Activated CD4-positive, alpha-beta T cell treated with anti-CD3 and anti-CD28 coated beads for 48 hours (primary cell): ENCODE data around the gene CCDC200.
A peak's percentile ranks its signal among the peaks of the same experiment; 100 is the strongest.
"Not testable (repeated sequence)": the region's sequence is repeated elsewhere in the genome, so short reads cannot be mapped to it uniquely, and the experiment has no call there.

ENCODE experiments used
- DNase-seq: peaks from one replicate; pipeline ENCODE4 v3.0.0-alpha.2; 2020

The CCDC200 gene

DNA sequence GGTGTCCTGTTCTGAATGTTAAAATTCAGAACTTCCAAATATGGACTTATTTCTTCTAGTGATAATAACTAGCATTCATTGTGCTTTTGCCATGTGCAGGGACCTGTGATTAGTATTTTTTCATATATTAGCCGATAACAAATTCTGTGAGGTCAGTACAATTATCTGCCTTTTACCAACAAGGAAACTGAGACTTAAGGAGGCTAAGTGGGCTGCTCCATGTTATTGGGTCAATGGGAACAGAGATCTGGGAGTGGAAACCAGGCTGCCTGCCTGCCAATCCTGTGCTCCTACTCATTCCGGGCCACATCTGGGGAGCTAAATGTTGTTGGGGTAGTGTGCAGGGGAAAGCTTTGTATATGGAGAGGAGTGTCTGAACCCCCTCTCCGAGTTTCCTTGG lies 13.1 kb downstream of the CCDC200 start:
- DNase-seq, result no peak

DNA sequence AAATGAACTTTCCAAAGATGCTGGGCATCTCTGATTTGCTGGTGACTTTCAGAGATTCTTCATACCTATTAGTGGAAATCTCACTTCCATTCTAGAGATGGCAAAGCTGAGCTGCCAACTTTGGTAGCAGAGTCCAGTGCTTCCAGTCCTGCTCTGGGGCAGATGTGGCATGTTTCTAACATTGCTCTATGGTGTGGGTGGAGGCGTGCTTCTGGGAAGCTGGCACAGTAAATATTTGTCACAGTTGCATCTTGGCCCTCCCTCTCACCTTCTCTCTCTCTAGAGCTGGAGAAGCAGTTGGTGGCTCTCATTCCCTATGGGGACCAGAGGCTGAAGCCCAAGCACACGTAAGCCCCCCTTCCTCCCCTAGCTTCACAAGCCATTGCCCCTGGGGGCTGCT lies 14.9 kb downstream of the CCDC200 start:
- DNase-seq, result no peak

DNA sequence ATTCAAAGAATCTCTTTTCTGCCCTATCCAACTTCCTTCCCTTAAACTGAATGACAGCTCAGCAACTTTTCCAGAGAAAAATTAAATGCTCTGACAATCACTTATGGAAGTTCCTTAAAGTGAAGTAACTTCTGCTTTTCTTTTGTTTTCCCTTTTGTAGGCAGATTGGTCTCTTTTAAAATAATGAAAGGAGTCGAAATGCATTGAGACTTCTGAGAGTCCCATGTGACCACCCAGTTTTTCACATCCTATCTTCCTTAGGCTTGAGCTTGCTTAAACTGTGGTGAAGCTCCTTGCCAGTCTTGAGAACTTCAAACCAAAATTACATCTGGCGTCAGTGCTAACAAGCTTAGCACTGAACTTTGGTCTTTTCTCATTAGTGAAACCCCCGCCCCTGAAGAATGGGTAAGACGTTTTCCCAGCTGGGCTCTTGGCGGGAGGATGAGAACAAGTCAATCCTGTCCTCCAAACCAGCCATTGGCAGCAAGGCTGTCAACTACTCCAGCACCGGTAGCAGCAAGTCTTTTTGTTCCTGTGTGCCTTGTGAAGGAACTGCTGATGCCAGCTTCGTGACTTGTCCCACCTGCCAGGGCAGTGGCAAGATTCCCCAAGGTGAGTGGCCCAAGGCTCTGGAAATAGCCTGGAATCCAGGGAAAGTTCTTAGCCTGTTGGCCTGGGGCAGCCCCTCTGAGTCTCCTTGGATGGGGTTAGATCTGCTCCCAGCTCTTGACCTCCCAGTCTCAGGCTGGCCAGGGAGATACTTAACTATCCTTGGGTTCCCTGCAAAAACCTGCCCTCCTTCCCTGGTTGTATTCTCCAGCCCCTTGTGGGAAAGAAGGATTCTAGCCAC lies 15.6 kb downstream of the CCDC200 start:
- DNase-seq, result peak; percentile 6

DNA sequence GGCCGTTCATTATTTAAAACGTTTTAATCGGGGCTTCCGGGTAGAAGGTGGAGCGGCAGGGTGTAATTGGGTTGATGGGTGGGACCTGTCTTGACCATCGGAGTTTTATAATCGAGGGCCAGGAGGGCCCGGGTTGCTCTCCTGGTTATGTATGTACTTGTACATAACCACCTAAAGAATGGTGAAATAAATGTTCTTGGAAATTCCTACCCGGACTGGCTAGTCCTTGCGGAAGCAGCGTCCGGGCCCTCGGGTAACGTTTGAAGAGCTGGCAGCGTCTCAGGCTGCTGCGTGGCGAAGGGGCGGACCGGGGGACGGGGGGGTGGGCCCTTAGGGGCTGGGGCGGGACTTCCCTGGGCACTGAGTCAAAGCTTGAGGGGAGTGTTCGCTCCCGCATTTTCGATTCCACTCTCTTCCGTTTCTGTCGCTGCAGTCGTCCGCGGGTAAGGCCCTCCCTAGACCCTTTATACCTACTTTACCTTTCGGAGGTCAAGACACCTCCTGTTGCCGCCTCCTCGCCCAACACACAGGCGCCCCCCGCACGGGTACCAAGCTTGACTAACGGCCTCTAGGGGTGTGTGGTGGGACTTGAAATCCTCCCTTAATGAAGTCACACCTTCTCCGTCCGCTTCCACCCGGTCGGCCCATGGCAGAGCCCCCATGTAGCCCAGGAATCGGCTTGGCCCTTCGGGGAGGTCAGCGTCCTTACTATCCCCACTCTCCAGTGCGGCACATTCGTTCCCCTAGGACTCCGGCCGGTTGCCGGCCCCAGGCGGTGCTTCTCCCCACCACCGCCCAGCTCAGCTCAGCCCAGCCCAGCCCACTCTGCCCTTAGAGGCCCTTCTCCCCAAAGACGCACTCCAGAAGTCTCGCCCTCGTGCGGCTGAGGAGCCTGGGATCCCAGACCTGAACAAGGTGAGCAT lies 16.7 kb downstream of the CCDC200 start, which contains the start of gene TMEM106A:
TMEM106A (plus strand) TSS at position 396 of the 923 bp plus-strand sequence. CDS start 1,167 bp downstream, outside the sequence.
- peak; percentile 83 for DNase-seq

DNA sequence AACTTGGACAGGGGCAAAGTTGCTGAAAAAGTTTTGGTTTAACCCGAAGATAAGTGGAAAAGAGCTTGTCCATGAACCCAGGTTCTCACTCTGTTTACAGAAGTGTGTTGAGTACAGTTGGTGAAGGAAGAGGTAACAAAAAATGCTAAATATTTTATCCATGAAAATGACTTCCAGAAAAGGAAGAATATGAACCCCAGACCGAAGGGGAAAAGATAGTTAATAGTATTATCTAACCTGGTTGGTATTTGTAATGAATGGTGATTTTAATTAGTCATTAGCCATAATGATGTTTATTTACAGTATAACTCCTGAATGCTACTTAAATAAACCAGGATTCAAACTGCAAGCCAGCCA lies 17.3 kb downstream of the CCDC200 start:
- DNase-seq, result no peak

DNA sequence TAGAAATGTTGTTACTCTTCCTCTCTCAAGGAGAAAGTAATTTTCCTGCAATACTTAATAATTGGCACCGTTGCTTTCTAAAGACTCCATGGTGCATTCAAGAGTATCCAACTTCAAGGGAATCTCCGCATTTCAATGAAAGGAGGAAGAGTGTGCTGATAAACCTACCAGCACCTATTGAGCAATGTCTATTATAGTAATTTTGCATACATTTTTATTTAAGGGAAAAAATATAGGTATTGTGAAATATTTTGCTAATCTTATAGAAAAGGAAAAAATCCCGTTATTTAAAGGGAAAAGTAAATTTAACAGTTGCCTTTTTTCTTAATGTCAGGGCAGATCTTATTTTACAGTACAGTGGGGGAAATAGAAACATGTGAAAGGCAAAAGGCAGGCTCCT lies 17.8 kb downstream of the CCDC200 start:
- no peak for DNase-seq

DNA sequence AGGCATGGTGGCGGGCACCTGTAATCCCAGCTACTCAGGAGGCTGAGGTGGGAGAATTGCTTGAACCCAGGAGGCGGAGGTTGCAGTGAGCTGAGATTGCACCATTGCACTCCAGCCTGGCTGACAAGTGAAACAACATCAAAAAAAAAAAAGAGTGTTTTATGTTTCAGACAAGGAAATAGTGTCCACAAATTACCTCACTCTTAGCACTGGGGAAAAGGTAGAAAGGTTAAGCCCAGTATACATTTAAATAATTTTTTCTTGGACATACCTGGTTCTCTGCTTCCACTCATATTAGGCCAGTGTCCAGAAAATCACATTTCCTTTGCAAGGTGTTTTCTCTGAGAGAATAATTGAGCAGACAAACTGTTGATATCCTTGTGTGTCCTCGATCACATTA lies 25.4 kb downstream of the CCDC200 start:
- DNase-seq, result not testable (repeated sequence)

DNA sequence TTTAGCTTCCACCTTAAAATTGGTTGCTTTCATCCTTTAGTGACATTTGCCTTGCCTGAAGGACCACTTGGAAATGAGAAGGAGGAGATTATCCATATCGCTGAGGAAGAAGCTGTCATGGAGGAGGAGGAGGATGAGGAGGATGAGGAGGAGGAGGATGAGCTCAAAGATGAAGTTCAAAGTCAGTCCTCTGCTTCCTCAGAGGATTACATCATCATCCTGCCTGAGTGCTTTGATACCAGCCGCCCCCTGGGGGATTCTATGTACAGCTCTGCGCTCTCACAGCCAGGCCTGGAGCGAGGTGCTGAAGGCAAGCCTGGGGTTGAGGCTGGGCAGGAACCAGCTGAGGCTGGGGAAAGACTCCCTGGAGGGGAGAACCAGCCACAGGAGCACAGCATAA lies 28.3 kb downstream of the CCDC200 start:
- no peak for DNase-seq

DNA sequence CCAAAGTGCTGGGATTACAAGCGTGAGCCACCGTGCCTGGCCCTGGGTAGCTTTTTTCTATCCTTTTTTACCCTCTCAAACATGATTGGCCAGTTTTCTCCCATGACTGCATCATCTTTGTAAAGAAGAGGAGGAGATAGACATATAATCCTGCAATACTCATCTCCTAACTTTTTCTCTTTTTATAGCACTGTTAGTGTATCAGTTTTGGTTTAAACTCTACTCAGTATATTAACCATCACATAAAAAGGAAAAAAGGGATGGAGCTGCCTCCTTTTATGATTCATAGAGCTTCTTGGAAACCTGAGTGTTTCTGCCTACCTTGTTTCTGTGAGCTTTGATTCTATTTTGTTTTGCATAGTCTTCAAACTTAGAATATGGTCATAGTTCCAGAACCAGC lies 28.8 kb downstream of the CCDC200 start:
- DNase-seq, result no peak

DNA sequence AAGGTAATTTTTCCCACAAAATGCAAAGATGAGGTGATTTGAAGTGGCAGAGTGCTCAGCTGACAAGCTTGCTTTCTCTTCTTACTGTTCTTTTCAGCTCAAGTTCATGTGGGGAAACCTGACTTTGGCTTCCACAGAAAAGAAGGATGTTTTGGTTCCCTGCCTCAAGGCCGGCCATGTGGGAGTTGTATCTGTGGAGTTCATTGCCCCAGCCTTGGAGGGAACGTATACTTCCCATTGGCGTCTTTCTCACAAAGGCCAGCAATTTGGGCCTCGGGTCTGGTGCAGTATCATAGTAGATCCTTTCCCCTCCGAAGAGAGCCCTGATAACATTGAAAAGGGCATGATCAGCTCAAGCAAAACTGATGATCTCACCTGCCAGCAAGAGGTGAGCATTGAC lies 35.2 kb downstream of the CCDC200 start:
- DNase-seq, result no peak

DNA sequence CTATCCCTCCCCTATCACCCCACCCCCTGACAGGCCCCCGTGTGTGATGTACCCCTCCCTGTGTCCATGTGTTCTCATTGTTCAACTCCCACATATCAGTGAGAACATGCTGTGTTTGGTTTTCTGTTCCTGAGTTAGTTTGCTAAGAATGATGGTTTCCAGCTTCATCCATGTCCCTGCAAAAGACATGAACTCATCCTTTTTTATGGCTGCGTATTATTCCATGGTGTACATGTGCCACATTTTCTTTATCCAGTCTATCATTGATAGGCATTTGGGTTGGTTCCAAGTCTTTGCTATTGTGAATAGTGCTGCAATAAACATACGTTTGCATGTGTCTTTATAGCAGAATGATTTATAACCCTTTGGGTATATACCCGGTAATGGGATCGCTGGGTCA lies 41.8 kb downstream of the CCDC200 start:
- not testable (repeated sequence) for DNase-seq

DNA sequence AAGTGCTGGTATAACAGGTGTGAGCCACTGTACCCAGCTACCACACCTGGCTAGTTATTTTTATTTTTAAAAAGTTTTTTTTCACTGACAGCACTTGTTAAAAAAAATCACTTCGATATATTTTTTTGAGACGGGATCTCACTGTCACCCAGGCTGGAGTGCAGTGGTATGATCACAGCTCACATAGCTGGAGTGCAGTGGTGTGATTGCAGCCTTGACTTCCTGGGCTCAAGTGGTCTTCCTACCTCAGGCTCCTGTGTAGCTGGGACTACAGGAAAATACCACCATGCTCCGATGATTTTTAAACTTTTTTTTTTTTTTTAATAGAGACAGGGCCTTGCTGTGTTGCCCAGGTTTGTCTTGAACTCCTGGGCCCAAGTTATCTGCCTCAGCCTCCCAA lies 44.5 kb downstream of the CCDC200 start:
- no peak for DNase-seq

DNA sequence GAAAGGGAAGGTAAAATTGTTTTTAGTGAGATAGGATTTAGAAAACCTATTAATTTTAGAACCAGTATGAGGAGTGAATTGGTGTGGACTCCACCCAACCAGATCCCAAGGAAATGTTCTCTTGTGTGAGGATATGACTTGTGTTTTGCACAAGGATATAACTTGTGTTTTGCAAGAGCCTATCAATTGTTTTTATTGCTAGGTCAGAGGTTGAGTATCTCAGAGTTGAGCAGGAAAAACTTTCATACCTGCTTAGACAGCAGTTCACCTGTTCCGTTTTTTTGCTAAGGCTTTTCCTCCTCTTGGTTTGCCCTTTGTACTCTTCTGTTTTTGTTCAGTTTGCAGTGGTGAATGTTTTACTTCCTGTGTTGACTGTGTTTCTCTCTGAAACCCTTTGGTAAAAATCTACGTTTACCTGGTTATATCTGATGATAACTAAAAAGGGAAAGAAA lies 52.3 kb downstream of the CCDC200 start:
- DNase-seq, result no peak

DNA sequence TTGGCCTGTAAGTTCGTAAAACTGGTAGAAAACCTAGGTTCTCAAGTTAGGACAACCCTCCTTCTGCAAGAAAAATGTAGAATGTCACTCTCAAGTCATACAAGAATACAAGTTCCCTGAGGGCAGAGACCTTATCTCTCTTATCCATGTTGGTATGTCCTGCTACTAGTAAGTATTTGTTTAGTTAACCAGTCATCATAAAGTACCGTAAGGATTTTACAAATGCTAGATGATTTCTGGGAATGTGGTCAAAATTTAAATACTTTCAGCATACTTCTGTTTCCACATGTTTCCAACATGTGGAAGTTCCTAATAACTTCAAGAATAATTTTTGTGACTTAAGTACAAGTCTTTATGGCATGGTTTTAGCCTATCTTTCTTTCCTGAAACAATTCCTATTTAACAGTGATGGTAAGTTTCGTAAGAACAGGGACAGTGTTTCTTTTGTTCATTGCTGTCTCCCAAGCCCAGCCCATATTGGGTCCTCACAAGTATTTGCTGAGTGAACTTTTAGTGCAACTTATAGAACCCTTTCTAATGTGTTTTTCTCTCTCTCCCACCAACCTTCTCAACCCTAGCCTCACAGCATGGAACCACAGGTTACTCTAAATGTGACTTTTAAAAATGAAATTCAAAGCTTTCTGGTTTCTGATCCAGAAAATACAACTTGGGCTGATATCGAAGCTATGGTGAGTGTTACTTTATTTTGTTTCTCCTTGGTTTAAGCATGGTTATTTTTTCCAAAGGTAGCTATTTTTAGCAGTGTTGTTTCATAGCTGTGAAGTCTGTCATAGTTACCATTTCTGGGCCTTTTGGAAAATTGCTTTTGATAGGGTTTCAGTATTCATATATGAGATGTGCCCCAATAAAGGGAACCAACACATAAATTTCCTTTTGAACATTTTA lies 53.0 kb downstream of the CCDC200 start:
- DNase-seq, result no peak

DNA sequence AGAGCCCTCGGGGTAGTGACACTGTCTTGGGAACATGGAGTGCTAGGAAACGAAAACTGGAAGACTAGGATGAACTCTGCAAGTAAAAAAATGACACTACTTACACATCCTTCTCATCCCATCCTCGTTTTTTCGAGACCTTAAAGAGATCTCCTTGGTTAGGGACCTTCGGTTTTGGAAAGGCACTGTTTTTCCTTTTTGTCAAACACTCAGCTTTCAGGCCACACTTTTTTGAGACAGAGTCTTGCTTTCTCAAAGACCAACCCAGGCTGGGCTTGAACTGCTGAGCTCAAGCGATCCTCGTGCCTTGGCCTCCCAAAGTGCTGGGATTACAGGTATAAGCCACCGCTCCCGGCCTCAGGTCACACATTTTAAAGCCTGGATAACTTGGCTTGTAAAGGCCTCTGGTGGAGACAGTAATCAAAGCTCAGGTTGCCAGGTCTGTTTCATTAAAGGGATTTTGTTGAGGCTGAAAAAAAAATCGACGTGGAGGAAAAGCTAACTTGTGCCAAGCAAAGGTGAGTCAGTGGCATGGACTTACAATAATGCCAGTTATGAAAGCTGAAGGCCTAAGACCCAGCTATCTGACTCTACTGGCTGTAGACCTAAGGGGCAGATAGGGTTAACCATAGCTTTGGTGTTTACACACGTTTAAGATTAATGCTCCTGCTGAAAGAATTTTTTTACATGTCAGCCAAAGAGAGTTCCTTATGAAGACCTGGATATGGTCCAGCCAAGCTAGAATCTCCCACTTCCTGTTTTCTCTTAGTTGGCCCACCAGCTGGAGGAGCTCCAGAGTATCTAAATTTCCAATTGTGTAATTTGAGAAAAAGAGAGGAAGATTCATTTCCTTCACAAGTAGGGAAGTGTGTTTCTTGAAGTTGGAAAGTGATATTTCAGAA lies 56.6 kb downstream of the CCDC200 start:
- peak; percentile 14 for DNase-seq
